GM12878 (cell line): ENCODE data around the gene RABL6. TPM values are rescaled to one million over a fixed set of nuclear protein-coding genes. Genes with fewer than 3 reads are reported as not detected.
"Not testable (repeated sequence)": the region's sequence is repeated elsewhere in the genome, so short reads cannot be mapped to it uniquely, and the experiment has no call there.

ENCODE experiments used
- ATAC-seq: fragments of 200-7000 bp; cut with Tn5 transposase; 3 replicates; pipeline ENCODE4 v1.9.1; 2020; ENCODE audit warnings: mild to moderate bottlenecking, moderate library complexity
- BruUV-seq: library from RNA; stranded (reverse); fragments of 400-500 nt; replicated peaks from 2 replicates; lab custom pipeline; 2021; lab: Mats Ljungman, UMichigan
- CTCF ChIA-PET: fragments of 300-600 bp; sonication (Branson Sonifier 250); formaldehyde crosslinking; extraction: SDS; loops from one replicate; lab custom pipeline; 2021; ENCODE audit warnings: inconsistent platforms; lab: Yijun Ruan, JAX
- POLR2A ChIA-PET: fragments of 350-600 bp; formaldehyde crosslinking; extraction: SDS; loops from one replicate; lab custom pipeline; 2021; ENCODE audit warnings: inconsistent platforms; lab: Charles Lee
- RAD21 ChIA-PET: fragments of 300-600 bp; sonication (Branson Sonifier 250); formaldehyde crosslinking; loops from one replicate; lab custom pipeline; 2023; ENCODE audit warnings: antibody characterized with exemption; ENCODE audit not compliant: unreplicated experiment; lab: Charles Lee
- SMC1A ChIA-PET: fragments of 300-600 bp; sonication (Branson Sonifier 250); formaldehyde crosslinking; loops from one replicate; lab custom pipeline; 2023; ENCODE audit not compliant: unreplicated experiment, uncharacterized antibody; lab: Charles Lee
- DNase-seq: peaks from one replicate; pipeline ENCODE4 v3.0.0-alpha.2; 2011; ENCODE audit warnings: low read depth, low spot score
- FAIRE-seq: peaks from 3 replicates; lab custom pipeline; 2011; peaks lifted over from hg19 to GRCh38; lab: Jason Lieb, UNC
- H2AFZ ChIP-seq: 2 replicates; pipeline ENCODE4 v1.6.0; 2011; ENCODE audit warnings: low read depth, low read length, control low read depth; ENCODE audit not compliant: control insufficient read depth
- H3K27ac ChIP-seq: 2 replicates; pipeline ENCODE4 v1.5.1; 2011; ENCODE audit warnings: control low read depth; ENCODE audit not compliant: control insufficient read depth, insufficient read depth
- H3K27me3 ChIP-seq, 2 experiments: replicated peaks in 1 of 2; 2 replicates each; pipeline versions ENCODE4 v1.6.0 to v1.6.1; 2011; ENCODE audit warnings: low read length in 1 of 2; ENCODE audit not compliant: control insufficient read depth in 2 of 2, insufficient read depth in 2 of 2
- H3K36me3 ChIP-seq, 2 experiments: 2 replicates each; pipeline ENCODE4 v1.5.1; 2011; ENCODE audit warnings: low read length in 1 of 2; ENCODE audit not compliant: control insufficient read depth in 2 of 2, insufficient read depth in 2 of 2
- H3K4me1 ChIP-seq: 2 replicates; pipeline ENCODE4 v1.6.1; 2011; ENCODE audit warnings: mild to moderate bottlenecking, low read length, moderate library complexity, mixed read lengths; ENCODE audit not compliant: control insufficient read depth, insufficient read depth
- H3K4me2 ChIP-seq: 2 replicates; pipeline ENCODE4 v1.6.0; 2011; ENCODE audit warnings: control low read depth; ENCODE audit not compliant: control insufficient read depth, insufficient read depth
- H3K4me3 ChIP-seq: fragments of 200-600 bp; sonication (generic); 2 replicates; pipeline ENCODE4 v1.5.1; 2016
- H3K79me2 ChIP-seq: 2 replicates; pipeline ENCODE4 v1.6.0; 2011; ENCODE audit warnings: low read length; ENCODE audit not compliant: control insufficient read depth, insufficient read depth
- H3K9ac ChIP-seq: 2 replicates; pipeline ENCODE4 v1.8.0; 2011; ENCODE audit warnings: low read length, control low read depth, mixed read lengths; ENCODE audit not compliant: control insufficient read depth, insufficient read depth
- H3K9me3 ChIP-seq: replicated peaks from 3 replicates; pipeline ENCODE4 v1.5.1; 2011; ENCODE audit warnings: mild to moderate bottlenecking, low read length; ENCODE audit not compliant: control insufficient read depth, insufficient read depth
- H4K20me1 ChIP-seq: 2 replicates; pipeline ENCODE4 v1.6.0; 2011; ENCODE audit not compliant: control insufficient read depth, insufficient read depth
- CBFB ChIP-seq: IDR thresholded peaks from 2 replicates; pipeline ENCODE4 v1.6.1; 2016; ENCODE audit warnings: antibody characterized with exemption, low read depth
- IRF5 ChIP-seq: fragments of 450-650 bp; IDR thresholded peaks from 2 replicates; pipeline ENCODE4 v1.6.1; 2017; ENCODE audit warnings: borderline replicate concordance
- MYC ChIP-seq: IDR thresholded peaks from 2 replicates; pipeline ENCODE4 v1.6.1; 2011; ENCODE audit warnings: mild to moderate bottlenecking, low read length, moderate library complexity, inconsistent platforms; ENCODE audit not compliant: insufficient read depth, insufficient replicate concordance, insufficient read length, severe bottlenecking
- USF2 ChIP-seq: IDR thresholded peaks from 2 replicates; pipeline ENCODE4 v1.6.1; 2011; ENCODE audit warnings: low read depth, low read length, improper control_type of control experiment, borderline replicate concordance
- ZNF592 ChIP-seq: fragments of 450-650 bp; IDR thresholded peaks from 2 replicates; pipeline ENCODE4 v1.6.1; 2017; ENCODE audit warnings: mild to moderate bottlenecking, moderate library complexity
- WGBS: methylation state at CpG from one replicate; pipeline ENCODE4 v1.1.6; 2016; ENCODE audit warnings: low lambda C conversion rate; ENCODE audit not compliant: insufficient replicate concordance, insufficient coverage; ENCODE audit errors: missing lambda C conversion rate; 5-methylcytosine and 5-hydroxymethylcytosine counted together
- in situ Hi-C: fragments of 300-500 bp; cut with MboI; formaldehyde crosslinking; loops from 9 replicates; pipeline ENCODE4 v1.14.3; 2018; ENCODE audit warnings: mixed read lengths
- intact Hi-C: fragments of 100-400 bp; cut with micrococcal nuclease; formaldehyde crosslinking; loops from one replicate; pipeline ENCODE4 v1.14.2; 2022; ENCODE audit not compliant: unreplicated experiment
- polyA plus RNA-seq, 11 experiments: library from polyadenylated mRNA; depleted of rRNA in 4 of 11; unstranded in 6 of 11; stranded (reverse) in 5 of 11; fragments of >200 nt; fragmentation: Nextera tagmentation in 4 of 11; fragmentation: Illumina TruSeq in 1 of 11; extraction: Ambion mirVana in 4 of 11; extraction: Trizol in 1 of 11; gene quantifications; 1 replicate in 1 of 11; 2 replicates in 10 of 11; pipeline versions ENCODE4 v1.2.1 to v1.2.3, GENCODE V29; 2011 to 2016; ENCODE audit warnings: inconsistent platforms in 2 of 11, missing spikeins in 2 of 11, low read depth in 1 of 11
- total RNA-seq, 4 experiments: library from RNA; depleted of rRNA in 3 of 4; stranded (reverse); fragments of >200 nt in 3 of 4; fragmentation: Illumina TruSeq in 1 of 4; extraction: Trizol in 1 of 4; gene quantifications; 2 replicates each; pipeline versions ENCODE4 v1.2.1 to v1.2.3, GENCODE V29; 2013 to 2021

Gene RABL6
- total and polyA plus RNA-seq, 10 of the 15 experiments (the other 5 are each of a cell fraction or from before 2014, with no cell fraction given) = 1.4 to 134 (median 42.7) TPM

- H3K9me3 ChIP-seq, BruUV-seq, H3K36me3 ChIP-seq, H3K27me3 ChIP-seq, H3K27ac ChIP-seq, H4K20me1 ChIP-seq, in situ Hi-C loops, FAIRE-seq, H3K79me2 ChIP-seq, ATAC-seq, H3K4me3 ChIP-seq, DNase-seq, H2AFZ ChIP-seq: not testable (repeated sequence)
- 57% methylated on average over 27 of the region's 27 CpGs for WGBS
- Histone ChIP-seq H3K9ac (0 out of 2 replicates have a peak overlapping the region, but pooled peaks have one; percentile 12), H3K4me2 (peak overlapping the region; percentile 17; the same call in 1 of the 2 replicates), H3K4me1 (peaks cover 10% of the 10 kb centered on the region)
- ChIA-PET POLR2A (interaction anchor here (0.7 to 1.4 kb wide), 4 partner anchors 113 to 334 kb away, joined by 3 to 5 read pairs (median 4); no protein-coding TSS in a partner anchor), SMC1A (interaction anchor here (0.8 to 3.7 kb wide), 4 partner anchors 23 to 249 kb away, joined by 3 to 23 read pairs (median 12); no protein-coding TSS in a partner anchor), RAD21 (interaction anchor here (0.9 to 4.1 kb wide), 6 partner anchors 11 to 282 kb away, joined by 3 to 28 read pairs (median 6); partner anchors contain the start of gene SAPCD2), CTCF (interaction anchor here (1.1 to 13.1 kb wide), 15 partner anchors 11 to 278 kb away, joined by 3 to 163 read pairs (median 7); partner anchors contain the start of genes AJM1 and FUT7)
- intact Hi-C loops = loop anchor here (5.0 kb wide), 1 partner anchor 448 kb away; no protein-coding TSS in a partner anchor
These were observed 18.9 kb upstream of the RABL6 start for GRCh38 chr9:136788644-136789522.

GRCh38 chr9:136789523-136789937 lies 18.2 kb upstream of the RABL6 start:
- no peak overlapping the region for H3K27ac ChIP-seq
- intact Hi-C loops = loop anchor here (5.0 kb wide), 1 partner anchor 448 kb away; no protein-coding TSS in a partner anchor
- 75% methylated on average over 3 of the region's 3 CpGs for WGBS
- no peak for TF ChIP-seq USF2
- TF ChIP-seq ZNF592 = peak; percentile 58; the same call in 1 of the 2 replicates
- TF ChIP-seq MYC = no peak
- TF ChIP-seq CBFB = no peak
- TF ChIP-seq IRF5 = no peak

More at GRCh38 chr9:136789523-136789937, 18.2 kb upstream of the RABL6 start:
- Histone ChIP-seq H3K4me2 (no peak overlapping the region), H3K9ac (no peak overlapping the region), H3K4me1 (peaks cover 10% of the 10 kb centered on the region), H3K4me3 (no peak overlapping the region), H2AFZ (no peak overlapping the region), H4K20me1 (peaks cover 2% of the 10 kb centered on the region; the same call in 1 of the 2 replicates), H3K27me3 (no peaks in the 10 kb centered on the region), H3K9me3 (no peaks in the 10 kb centered on the region), H3K79me2 (peaks cover 2% of the 10 kb centered on the region; the same call in 1 of the 2 replicates), H3K36me3 (no peaks in the 10 kb centered on the region)
- DNase-seq (no peak), ATAC-seq (no peak), FAIRE-seq (no peak)
- BruUV-seq = no TSS peak
- POLR2A ChIA-PET = interaction anchor here (0.7 to 1.6 kb wide), 3 partner anchors 147 to 333 kb away, joined by 4 to 5 read pairs (median 4); no protein-coding TSS in a partner anchor
- SMC1A ChIA-PET = no interaction called here
- in situ Hi-C loops = no loop called here
- CTCF ChIA-PET = interaction anchor here (2.0 to 13.1 kb wide), 2 partner anchors 20 to 245 kb away, joined by 22 to 163 read pairs; no protein-coding TSS in a partner anchor
- RAD21 ChIA-PET = interaction anchor here (1.7 to 4.1 kb wide), 2 partner anchors 240 to 245 kb away, joined by 6 to 28 read pairs; no protein-coding TSS in a partner anchor
